ENCODE results near the gene DGKQ. TPM values are rescaled to one million over a fixed set of nuclear protein-coding genes. Genes with fewer than 3 reads are reported as not detected.

The DGKQ gene, protein sequence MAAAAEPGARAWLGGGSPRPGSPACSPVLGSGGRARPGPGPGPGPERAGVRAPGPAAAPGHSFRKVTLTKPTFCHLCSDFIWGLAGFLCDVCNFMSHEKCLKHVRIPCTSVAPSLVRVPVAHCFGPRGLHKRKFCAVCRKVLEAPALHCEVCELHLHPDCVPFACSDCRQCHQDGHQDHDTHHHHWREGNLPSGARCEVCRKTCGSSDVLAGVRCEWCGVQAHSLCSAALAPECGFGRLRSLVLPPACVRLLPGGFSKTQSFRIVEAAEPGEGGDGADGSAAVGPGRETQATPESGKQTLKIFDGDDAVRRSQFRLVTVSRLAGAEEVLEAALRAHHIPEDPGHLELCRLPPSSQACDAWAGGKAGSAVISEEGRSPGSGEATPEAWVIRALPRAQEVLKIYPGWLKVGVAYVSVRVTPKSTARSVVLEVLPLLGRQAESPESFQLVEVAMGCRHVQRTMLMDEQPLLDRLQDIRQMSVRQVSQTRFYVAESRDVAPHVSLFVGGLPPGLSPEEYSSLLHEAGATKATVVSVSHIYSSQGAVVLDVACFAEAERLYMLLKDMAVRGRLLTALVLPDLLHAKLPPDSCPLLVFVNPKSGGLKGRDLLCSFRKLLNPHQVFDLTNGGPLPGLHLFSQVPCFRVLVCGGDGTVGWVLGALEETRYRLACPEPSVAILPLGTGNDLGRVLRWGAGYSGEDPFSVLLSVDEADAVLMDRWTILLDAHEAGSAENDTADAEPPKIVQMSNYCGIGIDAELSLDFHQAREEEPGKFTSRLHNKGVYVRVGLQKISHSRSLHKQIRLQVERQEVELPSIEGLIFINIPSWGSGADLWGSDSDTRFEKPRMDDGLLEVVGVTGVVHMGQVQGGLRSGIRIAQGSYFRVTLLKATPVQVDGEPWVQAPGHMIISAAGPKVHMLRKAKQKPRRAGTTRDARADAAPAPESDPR
- polyA plus RNA-seq = 1 to 10 TPM; 6.4 to 7.1 (median 6.6) TPM

DNA sequence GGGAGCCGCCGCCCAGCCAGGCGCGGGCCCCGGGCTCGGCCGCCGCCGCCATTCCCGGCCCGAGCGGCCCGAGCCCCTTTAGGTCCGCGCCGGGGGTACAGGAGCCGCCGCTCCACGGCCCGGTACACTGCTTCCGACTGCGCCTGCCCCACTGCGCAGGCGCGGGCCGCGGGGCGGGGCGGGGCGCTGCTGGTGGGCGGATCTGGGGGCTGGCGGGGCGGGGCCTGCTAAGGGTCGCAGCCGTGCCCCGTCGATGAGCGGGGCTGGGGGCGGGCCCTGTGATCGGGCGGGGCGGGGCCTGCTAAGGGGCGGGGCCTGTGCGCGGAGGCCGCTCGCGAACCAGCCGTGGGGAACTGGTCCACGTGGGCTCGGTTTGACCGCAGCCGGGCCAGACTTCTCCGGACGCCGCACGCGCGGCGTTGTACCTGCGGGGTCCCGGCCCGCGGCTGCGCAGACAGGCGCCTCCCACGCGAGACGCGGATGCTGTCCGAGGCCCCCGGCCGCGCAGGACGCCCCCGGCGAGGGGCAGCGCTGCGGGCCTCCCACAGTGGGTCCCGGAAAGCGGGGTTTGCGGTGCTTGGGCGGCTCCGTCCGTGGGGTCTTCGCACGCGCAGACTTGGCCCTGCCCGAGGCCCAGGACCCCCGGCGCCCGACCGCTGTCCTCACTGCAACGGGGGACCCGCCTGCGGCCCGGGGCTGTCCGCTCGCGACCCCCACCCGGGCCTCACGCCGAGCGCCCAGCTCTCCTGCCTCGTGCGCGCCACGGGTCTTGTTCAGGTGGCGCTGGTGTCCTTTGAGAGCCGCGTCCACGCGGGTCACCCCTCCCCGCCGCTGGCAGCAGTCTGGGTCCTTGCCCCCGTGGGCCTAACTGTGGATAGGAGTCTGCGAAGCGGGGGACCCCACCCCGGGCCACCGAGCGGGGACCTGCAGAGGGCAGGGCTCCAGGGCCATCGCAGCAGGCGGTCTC is at the start of gene DGKQ:
TSS of gene DGKQ (minus strand) at position 139 of the 967 bp plus-strand sequence. CDS start at position 52, 87 bp downstream.
- H3K27ac ChIP-seq (ENCODE audit: low read depth, low read length) = no peak within 1 kb of the TSS
- 23 to 32% (median 24%) methylated on average over 89 to 123 of the region's 123 CpGs for WGBS, 3 donors

DNA sequence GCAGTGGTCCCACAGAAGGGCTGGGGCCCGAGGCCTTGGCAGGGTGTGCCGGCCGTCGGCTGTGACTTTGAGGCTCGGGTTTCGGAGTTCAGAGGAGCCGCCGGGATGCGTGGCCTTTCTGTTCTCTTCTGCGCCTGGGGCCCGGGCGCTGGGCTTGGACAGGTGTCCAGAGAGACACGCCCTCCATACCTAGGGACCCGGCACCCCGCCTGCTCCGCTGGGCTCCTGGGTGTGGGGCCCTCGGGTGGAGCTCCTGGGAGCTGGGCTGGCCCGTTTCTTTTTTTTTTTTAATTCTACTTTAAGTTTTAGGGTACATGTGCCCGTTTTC is 49.3 kb upstream of the DGKQ start:
- no peak overlapping the region for H3K27ac ChIP-seq (ENCODE audit: low read depth, low read length)
- 88 to 91% (median 91%) methylated on average over 17 to 19 of the region's 19 CpGs for WGBS, 3 donors

DNA sequence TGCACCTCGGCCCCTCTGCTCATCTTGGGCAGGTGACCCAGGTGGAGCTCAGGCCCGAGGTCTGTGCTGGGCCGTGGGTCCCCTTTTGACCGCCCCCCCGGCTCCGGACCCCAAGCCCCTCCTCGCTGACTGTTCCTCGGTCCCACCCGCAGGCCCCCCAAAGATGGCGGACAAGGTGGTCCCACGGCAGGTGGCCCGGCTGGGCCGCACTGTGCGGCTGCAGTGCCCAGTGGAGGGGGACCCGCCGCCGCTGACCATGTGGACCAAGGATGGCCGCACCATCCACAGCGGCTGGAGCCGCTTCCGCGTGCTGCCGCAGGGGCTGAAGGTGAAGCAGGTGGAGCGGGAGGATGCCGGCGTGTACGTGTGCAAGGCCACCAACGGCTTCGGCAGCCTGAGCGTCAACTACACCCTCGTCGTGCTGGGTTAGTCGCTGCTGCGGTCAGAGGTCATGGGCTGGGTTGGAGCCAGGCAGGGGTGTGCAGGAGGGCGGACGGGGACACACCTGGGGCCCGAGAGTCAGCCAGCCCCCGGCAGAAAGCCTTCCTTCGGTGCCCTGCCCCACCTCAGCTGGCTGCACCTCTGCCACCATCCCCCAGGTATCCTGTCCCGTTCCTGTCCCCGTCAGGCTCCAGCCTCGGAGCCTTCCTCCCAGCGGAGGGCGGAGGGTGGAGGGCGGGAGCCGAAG is 48.8 kb upstream of the DGKQ start:
- 92 to 93% (median 93%) methylated on average over 42 to 46 of the region's 46 CpGs for WGBS, 3 donors
- no peak overlapping the region for H3K27ac ChIP-seq (ENCODE audit: low read depth, low read length)

DNA sequence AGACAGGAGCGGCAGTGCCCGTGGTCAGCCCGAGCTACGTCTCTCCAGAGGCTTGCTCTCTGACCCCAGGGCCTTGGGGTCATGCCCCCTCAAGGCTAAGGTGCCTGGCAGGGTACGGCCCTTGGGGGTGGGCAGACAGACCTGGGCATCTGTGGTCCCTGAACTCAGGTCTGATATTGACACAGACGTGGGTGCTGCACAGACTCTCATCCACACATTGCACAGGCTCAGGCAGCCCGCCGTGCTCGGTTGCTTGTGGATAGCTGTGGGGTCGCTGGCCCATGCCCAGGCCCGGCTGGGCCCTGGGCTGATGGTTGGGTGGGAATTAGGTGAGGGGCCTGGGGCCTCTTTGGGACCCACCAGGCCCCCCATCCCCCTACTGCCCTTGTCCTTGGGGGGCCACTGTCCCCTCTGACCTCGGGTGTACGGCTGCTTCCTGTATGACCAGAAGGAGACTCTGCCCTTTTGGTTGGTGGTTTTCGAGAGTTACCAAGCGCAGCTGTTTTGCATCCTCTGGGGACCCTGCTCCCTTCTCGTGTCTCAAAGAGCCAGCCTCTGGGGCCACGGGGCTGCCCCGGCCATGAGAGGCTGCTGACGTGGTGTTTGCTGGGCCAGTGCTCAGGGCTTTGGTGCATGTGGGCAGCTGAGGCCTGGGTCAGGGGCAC is 48.1 kb upstream of the DGKQ start:
- 79 to 91% (median 87%) methylated on average over 19 of the region's 19 CpGs for WGBS, 3 donors

DNA sequence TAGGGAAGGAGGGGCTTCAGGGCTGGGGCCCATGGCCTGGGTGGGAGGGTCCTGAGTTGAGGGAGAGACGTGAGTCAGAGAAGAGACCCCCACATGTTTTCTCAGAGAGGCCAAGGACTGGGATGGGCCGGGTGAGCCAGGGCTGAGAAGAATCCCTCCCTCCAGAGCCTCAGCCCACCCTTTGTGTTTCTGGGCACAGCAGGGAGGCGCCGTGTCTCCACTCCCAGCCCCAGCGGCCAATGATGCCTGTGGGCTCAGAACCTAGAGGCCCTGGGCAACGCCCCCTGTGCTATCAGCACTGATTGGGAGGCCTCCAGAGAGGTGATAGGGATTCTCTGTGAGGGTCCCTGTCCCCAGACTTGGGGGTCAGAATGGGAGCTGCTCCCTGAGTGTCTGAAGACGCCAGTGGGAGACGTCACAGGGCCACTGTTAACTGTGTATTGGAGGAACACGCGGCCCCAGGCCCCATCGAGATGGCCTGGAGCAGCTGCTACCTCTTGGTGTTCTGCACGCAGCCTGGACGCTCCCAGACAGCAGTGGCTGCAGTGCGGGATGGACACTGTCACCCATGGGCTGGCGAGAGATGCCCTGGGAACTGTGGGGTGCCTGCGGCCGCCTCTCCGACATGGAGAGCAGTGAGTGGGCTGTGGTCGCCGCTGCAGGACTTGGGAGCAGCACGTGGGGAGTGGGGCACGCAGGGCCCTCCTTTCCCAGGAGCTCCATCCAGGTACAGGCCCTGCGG is 46.5 kb upstream of the DGKQ start:
- 79 to 83% (median 83%) methylated on average over 22 to 23 of the region's 23 CpGs for WGBS, 3 donors
- H3K27ac ChIP-seq (ENCODE audit: low read depth, low read length) = no peak overlapping the region

More for the DNA sequence above, 48.1 kb upstream of the DGKQ start:
- H3K27ac ChIP-seq (ENCODE audit: low read depth, low read length) = no peak overlapping the region

DNA sequence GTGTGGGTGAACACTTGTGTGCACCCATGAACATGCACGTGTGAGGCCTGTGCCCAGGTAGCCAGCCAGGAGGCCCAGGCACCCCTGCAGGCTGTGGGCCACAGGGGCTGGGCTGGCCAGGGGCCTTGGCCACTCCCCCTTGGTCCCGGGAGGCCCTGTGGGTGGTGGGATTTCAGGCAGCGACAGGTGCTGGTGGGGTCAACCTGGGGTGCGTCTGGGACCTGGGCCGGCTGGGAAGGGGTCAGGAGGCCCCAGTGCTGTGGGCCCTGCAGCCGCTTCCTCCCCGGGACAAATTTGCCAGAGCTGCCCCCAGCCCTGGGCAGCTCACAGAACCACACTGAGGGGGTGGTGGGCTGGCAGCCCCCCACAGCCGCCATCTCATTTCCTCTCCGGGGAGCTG is 46.0 kb upstream of the DGKQ start:
- 57 to 75% (median 74%) methylated on average over 7 to 9 of the region's 9 CpGs for WGBS, 3 donors
- no peak overlapping the region for H3K27ac ChIP-seq (ENCODE audit: low read depth, low read length)

DNA sequence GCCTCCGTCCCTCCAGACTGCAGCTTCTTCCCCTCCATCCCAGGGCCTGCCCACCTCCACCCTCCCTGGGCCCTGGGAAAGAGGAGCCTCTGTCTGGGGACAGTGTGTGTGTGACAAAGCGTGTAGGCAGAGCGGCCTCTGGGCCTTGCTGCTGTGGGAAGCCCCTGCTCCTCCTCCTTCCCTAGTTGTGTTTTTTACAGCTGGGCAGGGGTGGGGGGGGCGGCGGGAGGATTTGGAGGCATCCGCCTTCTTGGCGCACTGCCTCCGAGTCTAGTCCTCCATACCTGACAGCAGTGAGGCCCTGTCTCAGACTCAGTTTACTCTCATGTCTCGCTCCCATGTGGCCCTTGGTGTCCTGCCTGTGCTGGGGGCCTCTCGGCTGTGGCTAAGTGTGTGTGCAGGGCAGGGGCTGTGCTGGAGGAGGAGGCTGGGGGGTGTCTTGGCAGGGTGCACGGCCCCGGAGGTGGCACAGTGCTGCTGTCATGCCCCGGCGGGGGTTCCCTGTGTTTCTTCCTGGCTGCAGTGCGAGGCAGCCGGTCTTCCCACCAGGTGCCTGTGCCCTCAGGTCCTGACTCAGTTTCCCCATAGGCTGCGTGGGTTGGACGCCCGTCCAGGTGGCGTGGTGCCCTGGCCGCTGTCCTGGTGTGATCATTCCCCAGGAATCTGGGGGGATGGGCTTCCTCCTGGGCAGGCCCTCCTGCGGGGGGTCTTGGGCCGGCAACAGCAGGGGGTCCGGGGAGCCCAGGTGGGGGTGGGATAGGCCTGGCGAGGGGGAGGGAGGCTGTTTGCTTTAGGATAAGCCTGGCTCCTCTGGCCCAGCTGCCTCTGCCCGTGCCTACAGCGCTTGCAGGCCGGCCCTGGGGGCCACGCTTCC is 45.0 kb upstream of the DGKQ start:
- H3K27ac ChIP-seq (ENCODE audit: low read depth, low read length) = no peak overlapping the region
- WGBS, 3 donors = 77 to 82% (median 81%) methylated on average over 29 of the region's 29 CpGs

DNA sequence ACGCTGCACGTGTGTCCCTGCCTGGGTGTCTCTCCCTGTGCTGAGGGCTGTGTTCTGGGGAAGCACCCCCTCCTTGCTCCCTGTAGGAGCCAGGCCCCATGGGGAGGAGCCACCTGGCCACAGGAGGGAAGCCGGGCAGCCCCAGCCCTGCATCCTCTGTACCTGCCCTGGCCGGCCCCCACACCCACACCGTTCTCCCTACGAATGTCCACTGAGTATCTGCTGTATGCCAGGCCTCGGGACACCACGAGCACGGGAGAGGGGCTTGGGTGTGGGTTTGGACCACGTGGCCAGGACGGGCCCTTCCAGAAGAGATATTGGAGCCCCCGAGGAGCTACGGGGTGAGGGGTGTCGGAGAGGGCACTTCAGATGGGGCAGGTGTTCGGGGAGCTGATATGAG is 44.3 kb upstream of the DGKQ start:
- no peak overlapping the region for H3K27ac ChIP-seq (ENCODE audit: low read depth, low read length)
- WGBS, 3 donors = 87 to 88% (median 88%) methylated on average over 15 of the region's 15 CpGs

DNA sequence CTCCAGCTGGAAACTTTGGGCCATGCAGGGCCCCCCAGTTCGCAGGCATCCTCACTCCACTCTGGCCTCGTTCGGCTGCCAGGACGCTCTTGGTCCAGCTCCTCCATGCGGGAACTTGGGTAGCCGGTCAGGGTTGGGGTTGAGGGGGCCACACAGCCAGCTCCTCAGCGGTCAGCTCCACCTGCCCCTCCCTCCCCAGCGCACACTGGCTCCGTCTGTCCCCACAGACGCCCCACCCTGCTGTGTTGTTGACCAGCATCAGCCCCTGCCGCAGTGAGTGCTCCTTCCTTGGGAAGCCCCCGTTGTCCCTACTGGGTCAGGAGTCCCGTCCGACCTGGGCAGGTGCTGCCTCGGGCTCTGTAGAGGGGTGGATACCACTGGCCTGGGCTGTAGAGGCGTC is 43.8 kb upstream of the DGKQ start:
- 81 to 88% (median 87%) methylated on average over 14 to 16 of the region's 16 CpGs for WGBS, 3 donors
- no peak overlapping the region for H3K27ac ChIP-seq (ENCODE audit: low read depth, low read length)

DNA sequence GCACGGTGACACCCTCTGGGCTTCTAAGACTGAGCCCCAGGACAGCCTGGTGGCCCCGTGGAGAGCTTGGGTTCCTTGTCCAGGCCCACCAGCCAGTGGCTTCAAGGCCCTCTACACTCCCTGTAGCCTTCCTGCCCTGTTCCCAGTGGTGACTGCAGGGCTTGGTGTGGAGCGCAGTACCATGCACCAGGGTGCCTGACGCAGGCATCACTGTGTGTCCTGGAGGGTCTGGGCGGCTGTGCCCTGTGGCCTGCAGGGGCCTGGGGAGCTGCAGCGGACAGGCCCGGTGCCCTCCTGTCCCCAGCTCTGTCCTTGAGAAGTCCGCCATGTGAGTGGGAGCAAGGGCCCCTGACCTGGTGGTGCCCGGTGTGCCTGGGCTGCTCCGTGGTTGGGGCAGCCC is 42.4 kb upstream of the DGKQ start:
- H3K27ac ChIP-seq (ENCODE audit: low read depth, low read length) = no peak overlapping the region
- WGBS, 3 donors = 89 to 92% (median 90%) methylated on average over 10 of the region's 10 CpGs

DNA sequence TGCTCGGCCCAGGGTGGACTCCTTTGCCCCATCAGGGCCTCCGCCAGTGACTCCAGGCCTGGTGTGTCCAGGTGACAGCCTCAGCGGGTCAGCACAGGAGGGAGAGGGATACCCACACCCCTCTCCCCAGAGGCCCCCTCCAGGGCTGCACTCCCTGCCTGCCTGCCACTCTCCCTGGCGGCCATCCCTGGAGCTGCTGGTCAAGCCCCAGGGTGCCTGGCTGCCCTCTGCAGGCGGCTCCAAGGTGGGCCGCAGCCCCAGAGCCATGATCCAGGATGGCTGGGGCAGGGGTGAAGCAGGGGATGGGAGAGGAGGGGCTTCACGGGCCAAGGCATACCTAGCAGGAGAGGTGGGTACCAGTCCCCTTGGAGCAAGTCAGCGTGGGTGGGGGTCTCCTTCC is 41.8 kb upstream of the DGKQ start:
- WGBS, 3 donors = 86 to 89% (median 86%) methylated on average over 7 to 8 of the region's 8 CpGs
- H3K27ac ChIP-seq (ENCODE audit: low read depth, low read length) = no peak overlapping the region

DNA sequence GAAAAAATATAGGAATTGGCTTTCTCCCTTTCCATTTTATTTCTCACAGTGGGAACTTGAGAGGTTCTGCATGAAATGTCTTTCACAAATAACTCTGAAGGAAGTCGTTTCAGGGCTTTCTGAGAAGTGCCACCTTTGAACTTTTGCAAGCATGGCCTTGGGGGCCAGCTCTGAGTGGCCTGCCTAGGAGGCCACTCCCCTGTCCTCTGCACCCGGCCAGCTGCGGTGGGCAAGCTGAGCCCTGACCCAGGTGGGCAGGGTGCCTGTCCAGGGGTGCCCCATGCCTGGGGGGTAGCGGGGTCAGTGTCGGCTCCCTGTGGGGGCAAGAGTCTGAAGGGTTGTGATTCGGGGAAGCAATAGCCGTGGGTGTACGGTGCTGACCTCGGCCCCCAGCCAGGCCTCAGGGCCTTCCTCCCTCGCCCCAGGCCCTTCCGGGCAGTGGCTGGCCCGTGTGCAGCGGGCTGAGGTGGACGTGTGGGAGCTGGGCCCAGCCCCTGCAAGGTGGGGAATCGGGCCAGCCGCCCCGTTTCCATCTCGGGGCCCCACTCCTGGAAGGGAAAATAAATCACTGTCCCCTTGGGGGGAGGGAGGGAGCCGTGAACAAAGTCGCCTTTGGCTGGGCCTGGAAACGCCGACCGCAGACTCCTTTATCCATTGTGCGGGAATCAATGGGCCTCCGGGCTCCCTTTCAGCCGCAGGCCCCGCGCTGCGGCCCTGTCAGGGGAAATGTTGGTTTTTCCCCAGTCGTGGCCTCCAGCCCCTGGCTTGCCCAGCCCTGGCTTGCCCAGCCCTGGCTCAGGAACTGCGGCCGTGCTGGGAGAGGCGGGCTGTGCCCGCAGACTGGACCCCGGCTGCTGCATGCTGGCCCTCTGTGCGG is 41.2 kb upstream of the DGKQ start:
- 72 to 76% (median 73%) methylated on average over 35 to 36 of the region's 36 CpGs for WGBS, 3 donors
- H3K27ac ChIP-seq (ENCODE audit: low read depth, low read length) = no peak overlapping the region

DNA sequence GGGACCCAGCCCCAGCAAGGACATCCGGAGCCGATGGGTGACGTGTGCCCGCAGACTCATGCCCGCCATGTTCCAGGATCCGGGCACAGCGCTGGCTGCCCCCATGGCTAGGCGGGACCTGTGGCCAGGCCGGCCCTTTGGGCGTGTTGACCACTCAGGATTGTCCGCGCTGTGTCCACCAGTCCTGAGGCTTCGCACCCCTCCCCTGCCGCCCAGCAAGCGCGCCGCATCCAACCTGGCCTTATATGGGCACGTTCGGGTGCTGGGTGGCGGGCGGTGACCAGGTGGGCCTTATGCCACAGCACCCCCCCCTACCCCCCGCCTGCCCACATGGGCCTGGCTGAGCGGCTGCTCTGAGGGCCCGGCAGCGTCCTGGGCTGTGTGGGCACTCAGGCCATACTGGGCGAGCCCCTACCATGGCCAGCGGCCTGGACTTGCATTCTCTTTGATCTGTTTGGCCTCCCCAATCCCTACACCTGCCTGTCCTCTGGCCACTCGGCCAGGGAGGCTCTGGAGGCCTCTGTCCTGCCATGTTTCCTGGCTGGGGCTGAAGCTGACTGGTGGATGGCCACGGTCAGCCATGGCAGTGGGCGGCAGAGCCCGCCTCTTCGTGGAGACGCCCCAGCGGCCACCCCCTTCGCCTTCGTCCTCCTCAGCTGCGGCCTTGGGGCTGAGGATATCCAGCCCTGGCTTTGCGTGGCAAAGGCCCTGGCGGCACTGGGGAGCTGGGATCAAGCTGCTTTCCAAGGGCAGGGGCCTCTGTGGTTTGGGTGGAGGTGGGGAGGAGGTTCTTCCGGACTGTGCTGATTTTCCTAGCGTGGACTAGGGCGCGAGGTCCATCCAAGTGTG is 40.1 kb upstream of the DGKQ start:
- H3K27ac ChIP-seq (ENCODE audit: low read depth, low read length) = no peak overlapping the region
- 91 to 94% (median 94%) methylated on average over 41 to 43 of the region's 43 CpGs for WGBS, 3 donors

Data from adipose tissue (tissue), 3 donors.